SJSA1 (cell line): Measurements from ENCODE around the gene RBM28. TPM values are rescaled to one million over a fixed set of nuclear protein-coding genes. Genes with fewer than 3 reads are reported as not detected.
"Not testable (repeated sequence)": the region's sequence is repeated elsewhere in the genome, so short reads cannot be mapped to it uniquely, and the experiment has no call there.

Experiments used
- DNase-seq, 2 experiments: peaks; one replicate each; pipeline ENCODE4 v3.0.0-alpha.2; 2015 to 2020; ENCODE audit warnings: low spot score in 2 of 2, low read depth in 1 of 2
- H3K27ac ChIP-seq: fragments of 250-450 bp; sonication (Bioruptor Pico); 2 replicates; pipeline ENCODE4 v1.5.1; 2020; ENCODE audit warnings: mild to moderate bottlenecking, moderate library complexity
- H3K27me3 ChIP-seq: fragments of 250-450 bp; sonication (Bioruptor Pico); replicated peaks from 2 replicates; pipeline ENCODE4 v1.5.1; 2020; ENCODE audit warnings: mild to moderate bottlenecking, moderate library complexity
- H3K36me3 ChIP-seq: fragments of 250-450 bp; sonication (Bioruptor Pico); 2 replicates; pipeline ENCODE4 v1.5.1; 2020; ENCODE audit warnings: mild to moderate bottlenecking
- H3K4me1 ChIP-seq: fragments of 250-450 bp; sonication (Bioruptor Pico); replicated peaks from 2 replicates; pipeline ENCODE4 v1.6.1; 2021; ENCODE audit warnings: mild to moderate bottlenecking
- H3K4me3 ChIP-seq: fragments of 250-450 bp; sonication (Bioruptor Pico); 2 replicates; pipeline ENCODE4 v1.5.1; 2020; ENCODE audit warnings: mild to moderate bottlenecking
- H3K9me3 ChIP-seq: fragments of 250-450 bp; sonication (Bioruptor Pico); replicated peaks from 2 replicates; pipeline ENCODE4 v1.5.1; 2020; ENCODE audit warnings: mild to moderate bottlenecking
- total RNA-seq: library from RNA; depleted of rRNA; stranded (reverse); fragments of >200 nt; shearing (Covaris generic); gene quantifications from 2 replicates; pipeline ENCODE4 v1.2.3, GENCODE V29; 2014

The RBM28 gene
- total RNA-seq, 1 experiment from 2014 or later = 21.4 TPM

GRCh38 chr7:128309124-128309523 is 34.6 kb downstream of the RBM28 start:
- Histone ChIP-seq H3K36me3 (peaks cover 70% of the 10 kb centered on the region), H3K9me3 (no peaks in the 10 kb centered on the region), H3K4me3 (no peak overlapping the region), H3K27me3 (no peaks in the 10 kb centered on the region), H3K27ac (no peak overlapping the region), H3K4me1 (no peaks in the 10 kb centered on the region)
- no peak for DNase-seq

- Histone ChIP-seq H3K36me3 (peaks cover 59% of the 10 kb centered on the region), H3K4me1 (no peaks in the 10 kb centered on the region), H3K27ac (no peak overlapping the region), H3K27me3 (no peaks in the 10 kb centered on the region), H3K9me3 (no peaks in the 10 kb centered on the region), H3K4me3 (no peak overlapping the region)
- DNase-seq = no peak
Observed at GRCh38 chr7:128307061-128307460, 36.6 kb downstream of the RBM28 start.

GRCh38 chr7:128304212-128304611 is 39.5 kb downstream of the RBM28 start:
- Histone ChIP-seq H3K4me3 (no peak overlapping the region), H3K36me3 (peaks cover 39% of the 10 kb centered on the region), H3K4me1 (no peaks in the 10 kb centered on the region), H3K27ac (no peak overlapping the region), H3K27me3 (no peaks in the 10 kb centered on the region), H3K9me3 (no peaks in the 10 kb centered on the region)
- DNase-seq = no peak

GRCh38 chr7:128303643-128304042 is 40.1 kb downstream of the RBM28 start:
- no peak overlapping the region for H3K27ac ChIP-seq
- no peak overlapping the region for H3K4me3 ChIP-seq
- no peaks in the 10 kb centered on the region for H3K4me1 ChIP-seq
- no peak for DNase-seq
- H3K27me3 ChIP-seq = no peaks in the 10 kb centered on the region
- peaks cover 35% of the 10 kb centered on the region for H3K36me3 ChIP-seq
- H3K9me3 ChIP-seq = no peaks in the 10 kb centered on the region

GRCh38 chr7:128303133-128303532 is 40.6 kb downstream of the RBM28 start:
- H3K9me3 ChIP-seq = no peaks in the 10 kb centered on the region
- H3K27me3 ChIP-seq = no peaks in the 10 kb centered on the region
- DNase-seq = no peak
- H3K4me3 ChIP-seq = no peak overlapping the region
- H3K27ac ChIP-seq = no peak overlapping the region
- H3K36me3 ChIP-seq = peaks cover 32% of the 10 kb centered on the region
- H3K4me1 ChIP-seq = no peaks in the 10 kb centered on the region

GRCh38 chr7:128302139-128302538 is 41.6 kb downstream of the RBM28 start:
- peaks cover 29% of the 10 kb centered on the region for H3K36me3 ChIP-seq
- no peaks in the 10 kb centered on the region for H3K4me1 ChIP-seq
- H3K27me3 ChIP-seq = no peaks in the 10 kb centered on the region
- no peak overlapping the region for H3K4me3 ChIP-seq
- H3K9me3 ChIP-seq = no peaks in the 10 kb centered on the region
- H3K27ac ChIP-seq = no peak overlapping the region
- no peak for DNase-seq

GRCh38 chr7:128299109-128299607 is 44.5 kb downstream of the RBM28 start:
- H3K4me1 ChIP-seq = no peaks in the 10 kb centered on the region

GRCh38 chr7:128298004-128298403 is 45.7 kb downstream of the RBM28 start:
- not testable (repeated sequence) for H3K27ac ChIP-seq, H3K4me3 ChIP-seq, H3K27me3 ChIP-seq, H3K4me1 ChIP-seq, DNase-seq, H3K9me3 ChIP-seq, H3K36me3 ChIP-seq

More at GRCh38 chr7:128299109-128299607, 44.5 kb downstream of the RBM28 start:
- Histone ChIP-seq H3K36me3 (peaks cover 5% of the 10 kb centered on the region; the same call in 1 of the 2 replicates), H3K4me3 (no peak overlapping the region), H3K9me3 (no peaks in the 10 kb centered on the region), H3K27ac (no peak overlapping the region), H3K27me3 (no peaks in the 10 kb centered on the region)
- no peak for DNase-seq

GRCh38 chr7:128287556-128287955 is 56.2 kb downstream of the RBM28 start:
- no peaks in the 10 kb centered on the region for H3K36me3 ChIP-seq
- no peaks in the 10 kb centered on the region for H3K27me3 ChIP-seq
- DNase-seq = no peak
- H3K4me3 ChIP-seq = no peak overlapping the region
- H3K9me3 ChIP-seq = 0 out of 2 replicates have a peak, but pooled peaks cover 2% of the 10 kb centered on the region
- H3K4me1 ChIP-seq = no peaks in the 10 kb centered on the region
- H3K27ac ChIP-seq = no peak overlapping the region

- no peaks in the 10 kb centered on the region for H3K4me1 ChIP-seq
- no peak overlapping the region for H3K27ac ChIP-seq
- DNase-seq = no peak
- H3K36me3 ChIP-seq = no peaks in the 10 kb centered on the region
- H3K9me3 ChIP-seq = peaks cover under 1% of the 10 kb centered on the region
- no peak overlapping the region for H3K4me3 ChIP-seq
- H3K27me3 ChIP-seq = no peaks in the 10 kb centered on the region
Observed at GRCh38 chr7:128284102-128284501, 59.6 kb downstream of the RBM28 start.

- DNase-seq = no peak
- H3K27me3 ChIP-seq = no peaks in the 10 kb centered on the region
- H3K27ac ChIP-seq = no peak overlapping the region
- no peaks in the 10 kb centered on the region for H3K4me1 ChIP-seq
- peaks cover 2% of the 10 kb centered on the region for H3K9me3 ChIP-seq
- no peaks in the 10 kb centered on the region for H3K36me3 ChIP-seq
- H3K4me3 ChIP-seq = no peak overlapping the region
Observed at GRCh38 chr7:128281605-128282380, 61.9 kb downstream of the RBM28 start.

GRCh38 chr7:128280451-128280850 is 63.3 kb downstream of the RBM28 start:
- not testable (repeated sequence) for H3K27me3 ChIP-seq, H3K27ac ChIP-seq, H3K4me3 ChIP-seq, H3K9me3 ChIP-seq, H3K4me1 ChIP-seq, H3K36me3 ChIP-seq, DNase-seq

- H3K36me3 ChIP-seq = no peaks in the 10 kb centered on the region
- peaks cover 2% of the 10 kb centered on the region for H3K9me3 ChIP-seq
- H3K27ac ChIP-seq = no peak overlapping the region
- H3K4me1 ChIP-seq = no peaks in the 10 kb centered on the region
- H3K27me3 ChIP-seq = no peaks in the 10 kb centered on the region; the same call in 1 of the 2 replicates
- DNase-seq = no peak
- H3K4me3 ChIP-seq = no peak overlapping the region
Observed at GRCh38 chr7:128279124-128279713, 64.5 kb downstream of the RBM28 start.

- H3K27ac ChIP-seq = no peak overlapping the region
- H3K36me3 ChIP-seq = no peaks in the 10 kb centered on the region
- no peak for DNase-seq
- H3K4me1 ChIP-seq = no peaks in the 10 kb centered on the region
- H3K4me3 ChIP-seq = no peak overlapping the region
- H3K27me3 ChIP-seq = no peaks in the 10 kb centered on the region; the same call in 1 of the 2 replicates
- peaks cover 2% of the 10 kb centered on the region for H3K9me3 ChIP-seq
Observed at GRCh38 chr7:128278366-128278765, 65.3 kb downstream of the RBM28 start.
